ENCODE data around the gene ASB2. TPM values are rescaled to one million over a fixed set of nuclear protein-coding genes. Genes with fewer than 3 reads are reported as not detected.
A peak's percentile ranks its signal among the peaks of the same experiment; 100 is the strongest.

ASB2 gene
- polyA plus RNA-seq, 1 donor (not counting 4 experiments of a cell fraction or from before 2014, with no cell fraction given) = 0.56 TPM

GRCh38 chr14:94005324-94006073, 29.1 kb upstream of the ASB2 start:
- H3K9ac ChIP-seq (ENCODE audit: control insufficient read depth, extremely low read depth, insufficient read depth, low read length) = no peak overlapping the region
- H3K9me1 ChIP-seq (ENCODE audit: control insufficient read depth, extremely low read depth, insufficient read depth, low read length) = no peaks in the 10 kb centered on the region
- FAIRE-seq (no peak), DNase-seq (ENCODE audit: low read depth, low spot score) (no peak)
- no peak overlapping the region for H3K27ac ChIP-seq (ENCODE audit: control insufficient read depth, insufficient read depth, low read length)
- peaks cover 4% of the 10 kb centered on the region for H3K27me3 ChIP-seq (ENCODE audit: control insufficient read depth, extremely low read depth, insufficient read depth, low read length)
- no peak overlapping the region for H3K4me2 ChIP-seq (ENCODE audit: control insufficient read depth, extremely low read depth, insufficient read depth, low read depth, low read length)
- H3K36me3 ChIP-seq (ENCODE audit: control insufficient read depth in 2 of 2, extremely low read depth in 1 of 2, insufficient read depth in 2 of 2, low read length in 2 of 2) = no peaks in the 10 kb centered on the region
- no peaks in the 10 kb centered on the region for H3K9me3 ChIP-seq (ENCODE audit: control insufficient read depth, low read depth, low read length)
- dilution Hi-C loops (cut with MboI; ENCODE audit: extremely low pct_ligation_motif_present, low sequenced_read_pairs) = no loop called here
- no peak overlapping the region for H2AFZ ChIP-seq (ENCODE audit: control insufficient read depth, low read length)
- H3K4me3 ChIP-seq (ENCODE audit: control insufficient read depth in 2 of 3, extremely low read depth in 1 of 3, insufficient read depth in 2 of 3, low read depth in 1 of 3, low read length in 3 of 3) = no peak overlapping the region
- no peaks in the 10 kb centered on the region for H4K20me1 ChIP-seq (ENCODE audit: control insufficient read depth, extremely low read depth, insufficient read depth, low read length)
- peaks cover 19% of the 10 kb centered on the region for H3K4me1 ChIP-seq (ENCODE audit: control insufficient read depth, extremely low read depth, insufficient read depth, low read length)
- TF ChIP-seq EZH2 (IDR thresholded peaks at IDR 0.05; ENCODE audit: low read length) (no peak), CTCF (optimal IDR thresholded peaks at IDR 0.05 in 1 of 3, IDR thresholded peaks at IDR 0.05 in 1 of 3, conservative IDR thresholded peaks at IDR 0.05 in 1 of 3; ENCODE audit: extremely low read depth in 1 of 3, insufficient read depth in 2 of 3, low read length in 3 of 3) (peak; percentile 34 to 48 (median 39))
- no peaks in the 10 kb centered on the region for H3K79me2 ChIP-seq (ENCODE audit: control insufficient read depth, insufficient read depth, low read length)

GRCh38 chr14:94004015-94004414, 27.6 kb upstream of the ASB2 start:
- Histone ChIP-seq H3K27ac (ENCODE audit: control insufficient read depth, insufficient read depth, low read length) (no peak overlapping the region), H3K27me3 (ENCODE audit: control insufficient read depth, extremely low read depth, insufficient read depth, low read length) (peaks cover 4% of the 10 kb centered on the region), H3K36me3 (ENCODE audit: control insufficient read depth in 2 of 2, extremely low read depth in 1 of 2, insufficient read depth in 2 of 2, low read length in 2 of 2) (no peaks in the 10 kb centered on the region), H4K20me1 (ENCODE audit: control insufficient read depth, extremely low read depth, insufficient read depth, low read length) (no peaks in the 10 kb centered on the region), H3K4me2 (ENCODE audit: control insufficient read depth, extremely low read depth, insufficient read depth, low read depth, low read length) (no peak overlapping the region), H3K79me2 (ENCODE audit: control insufficient read depth, insufficient read depth, low read length) (no peaks in the 10 kb centered on the region), H2AFZ (ENCODE audit: control insufficient read depth, low read length) (no peak overlapping the region), H3K4me3 (ENCODE audit: control insufficient read depth in 2 of 3, extremely low read depth in 1 of 3, insufficient read depth in 2 of 3, low read depth in 1 of 3, low read length in 3 of 3) (no peak overlapping the region), H3K9ac (ENCODE audit: control insufficient read depth, extremely low read depth, insufficient read depth, low read length) (no peak overlapping the region), H3K9me3 (ENCODE audit: control insufficient read depth, low read depth, low read length) (no peaks in the 10 kb centered on the region), H3K4me1 (ENCODE audit: control insufficient read depth, extremely low read depth, insufficient read depth, low read length) (peaks cover 12% of the 10 kb centered on the region), H3K9me1 (ENCODE audit: control insufficient read depth, extremely low read depth, insufficient read depth, low read length) (no peaks in the 10 kb centered on the region)
- TF ChIP-seq EZH2 (IDR thresholded peaks at IDR 0.05; ENCODE audit: low read length) (no peak), CTCF (optimal IDR thresholded peaks at IDR 0.05 in 1 of 3, IDR thresholded peaks at IDR 0.05 in 1 of 3, conservative IDR thresholded peaks at IDR 0.05 in 1 of 3; ENCODE audit: extremely low read depth in 1 of 3, insufficient read depth in 2 of 3, low read length in 3 of 3) (no peak)
- FAIRE-seq (no peak), DNase-seq (ENCODE audit: low read depth, low spot score) (no peak)
- dilution Hi-C loops (cut with MboI; ENCODE audit: extremely low pct_ligation_motif_present, low sequenced_read_pairs) = no loop called here

All from keratinocyte (primary cell).